Lung (tissue), 12 donors: ENCODE data around the gene EMILIN3. TPM values are rescaled to one million over a fixed set of nuclear protein-coding genes. Genes with fewer than 3 reads are reported as not detected.

Source experiments
- ATAC-seq: fragments of 200-7000 bp; cut with Tn5 transposase; one replicate; pipeline ENCODE4 v1.9.1; 2020; ENCODE audit warnings: moderate number of reproducible peaks; ENCODE audit not compliant: insufficient read depth, low FRiP score
- DNase-seq, 3 donors: peaks; one replicate each; pipeline ENCODE4 v3.0.0-alpha.2; 2013 to 2017
- H3K27ac ChIP-seq, 2 donors: one replicate each; pipeline ENCODE4 v1.5.1; 2013; ENCODE audit warnings: mild to moderate bottlenecking in 2 of 2, moderate library complexity in 2 of 2, control low read depth in 1 of 2, inconsistent platforms in 1 of 2, low read depth in 1 of 2, low read length in 1 of 2
- H3K27me3 ChIP-seq, 3 donors: one replicate each; pipeline ENCODE4 v1.5.1; 2013; ENCODE audit warnings: low read length in 2 of 3; ENCODE audit not compliant: control insufficient read depth in 3 of 3, insufficient read depth in 3 of 3
- H3K36me3 ChIP-seq, 4 donors: one replicate each; pipeline ENCODE4 v1.5.1; 2013; ENCODE audit warnings: low read length in 4 of 4, mild to moderate bottlenecking in 1 of 4, moderate library complexity in 1 of 4; ENCODE audit not compliant: control insufficient read depth in 4 of 4, insufficient read depth in 4 of 4
- H3K4me1 ChIP-seq, 5 donors: one replicate each; pipeline ENCODE4 v1.5.1; 2013; ENCODE audit warnings: low read length in 5 of 5, mild to moderate bottlenecking in 2 of 5, moderate library complexity in 1 of 5; ENCODE audit not compliant: control insufficient read depth in 5 of 5, insufficient read depth in 5 of 5
- H3K4me3 ChIP-seq: one replicate; pipeline ENCODE4 v1.5.1; 2013; ENCODE audit warnings: mild to moderate bottlenecking, control low read depth, moderate library complexity
- H3K9ac ChIP-seq, 2 donors: one replicate each; pipeline ENCODE4 v1.5.1; 2013; ENCODE audit warnings: low read length in 2 of 2, control low read depth in 1 of 2; ENCODE audit not compliant: insufficient read depth in 1 of 2
- H3K9me3 ChIP-seq, 4 donors: one replicate each; pipeline ENCODE4 v1.5.1; 2013; ENCODE audit warnings: low read length in 3 of 4, mild to moderate bottlenecking in 1 of 4, moderate library complexity in 1 of 4; ENCODE audit not compliant: control insufficient read depth in 4 of 4, insufficient read depth in 3 of 4
- CTCF ChIP-seq: IDR thresholded peaks from 2 replicates; pipeline ENCODE4 v1.5.1; 2012; ENCODE audit warnings: mild to moderate bottlenecking; ENCODE audit errors: control extremely low read depth, extremely low read depth
- WGBS, 2 donors: extraction: QIAGEN DNeasy Blood & Tissue Kit; methylation state at CpG; one replicate each; pipeline ENCODE4 v1.1.7; 2013; 5-methylcytosine and 5-hydroxymethylcytosine counted together
- polyA plus RNA-seq, 2 donors: library from polyadenylated mRNA; stranded (reverse); fragments of 200-250 nt; gene quantifications; one replicate each; pipeline ENCODE4 v1.2.1, GENCODE V29; 2013
- total RNA-seq, 2 donors: library from RNA; depleted of rRNA in 1 of 2; stranded (reverse); fragments of >200 nt in 1 of 2; gene quantifications; one replicate each; pipeline ENCODE4 v1.2.1, GENCODE V29; 2014 to 2021
- donor health status: control.
- donor health status: control.
- donor health status: Bipolar disorder and iron deficiency.
- donor health status: healthy.
- donor health status: DM: yes; HTN: yes; CAD: no.

Gene EMILIN3
- total and polyA plus RNA-seq, 4 donors = 0.06 to 1.7 (median 0.29) TPM

- peak; percentile 84 for ATAC-seq
- WGBS, 2 donors = 21 to 32% methylated on average over 14 of the region's 14 CpGs
- peak overlapping the region in 1 of 2 donors; percentile 1 for H3K9ac ChIP-seq
Measured at GRCh38 chr20:41329435-41330342, 36.9 kb downstream of the EMILIN3 start.

GRCh38 chr20:41327178-41327577 lies 39.4 kb downstream of the EMILIN3 start:
- 80 to 83% methylated on average over 5 of the region's 5 CpGs for WGBS, 2 donors
- no peak for TF ChIP-seq CTCF
- H3K36me3 ChIP-seq = no peaks in the 10 kb centered on the region
- no peaks in the 10 kb centered on the region for H3K9me3 ChIP-seq
- DNase-seq (no peak), ATAC-seq (no peak)
- peaks cover 0 to 9% (median 3%) of the 10 kb centered on the region in 5 donors for H3K4me1 ChIP-seq
- H3K4me3 ChIP-seq = no peak overlapping the region
- no peak overlapping the region for H3K9ac ChIP-seq
- H3K27me3 ChIP-seq = no peaks in the 10 kb centered on the region
- no peak overlapping the region for H3K27ac ChIP-seq

More at GRCh38 chr20:41329435-41330342, 36.9 kb downstream of the EMILIN3 start:
- Histone ChIP-seq H3K4me3 (no peak overlapping the region), H3K27me3 (no peaks in the 10 kb centered on the region), H3K4me1 (peaks cover 2 to 17% (median 7%) of the 10 kb centered on the region in 5 donors), H3K27ac (peak overlapping the region; percentile 76 to 78), H3K36me3 (no peaks in the 10 kb centered on the region), H3K9me3 (no peaks in the 10 kb centered on the region)
- no peak for TF ChIP-seq CTCF
- peak; percentile 54 to 85 (median 72) for DNase-seq

- whole genome bisulfite sequencing, 2 donors = 70 to 83% methylated on average over 1 of the region's 1 CpG
- no peak for ATAC-seq
- Histone ChIP-seq H3K36me3 (no peaks in the 10 kb centered on the region), H3K4me3 (no peak overlapping the region), H3K27ac (no peak overlapping the region), H3K27me3 (no peaks in the 10 kb centered on the region), H3K9me3 (no peaks in the 10 kb centered on the region), H3K4me1 (peaks cover 0 to 13% (median 4%) of the 10 kb centered on the region in 5 donors), H3K9ac (no peak overlapping the region)
- no peak for TF ChIP-seq CTCF
- DNase-seq = no peak
Measured at GRCh38 chr20:41320976-41321375, 45.6 kb downstream of the EMILIN3 start.
